ENCODE measurements around the gene SPATC1L. TPM values are rescaled to one million over a fixed set of nuclear protein-coding genes. Genes with fewer than 3 reads are reported as not detected.

SPATC1L gene
- total RNA-seq, 2 experiments from 2014 or later, result 4.7 to 8.3 TPM

Other genes with a start within 250 kb of the SPATC1L start
- gene COL6A1, start 202.7 kb downstream of the SPATC1L start, total RNA-seq (2014; rRNA removed; shearing (Covaris generic)), result not detected in 2 replicates
- gene COL6A1, start 202.7 kb downstream of the SPATC1L start, total RNA-seq (2022), result not detected in 2 replicates
- gene COL6A2, start 86.3 kb downstream of the SPATC1L start, total RNA-seq (2014; rRNA removed; shearing (Covaris generic)), result 0.13 TPM in 1 of 2 replicates, not detected in the other
- gene COL6A2, start 86.3 kb downstream of the SPATC1L start, total RNA-seq (2022), result not detected in 2 replicates
- 0.06 and 0.21 TPM in 2 replicates for gene FTCD, start 28.9 kb downstream of the SPATC1L start, total RNA-seq (2014; rRNA removed; shearing (Covaris generic))
- 0.41 and 1.1 TPM in 2 replicates for gene FTCD, start 28.9 kb downstream of the SPATC1L start, total RNA-seq (2022)
- 33.9 and 45.4 TPM in 2 replicates for gene LSS, start 44.3 kb upstream of the SPATC1L start, total RNA-seq (2014; rRNA removed; shearing (Covaris generic))
- 97.5 and 137 TPM in 2 replicates for gene LSS, start 44.3 kb upstream of the SPATC1L start, total RNA-seq (2022)
- gene MCM3AP, start 101.2 kb upstream of the SPATC1L start, total RNA-seq (2014; rRNA removed; shearing (Covaris generic)), result 90.1 and 109 TPM in 2 replicates
- 146 and 166 TPM in 2 replicates for gene MCM3AP, start 101.2 kb upstream of the SPATC1L start, total RNA-seq (2022)
- gene YBEY, start 101.9 kb upstream of the SPATC1L start, total RNA-seq (2014; rRNA removed; shearing (Covaris generic)), result 18.3 and 24.5 TPM in 2 replicates
- 22.8 and 23.5 TPM in 2 replicates for gene YBEY, start 101.9 kb upstream of the SPATC1L start, total RNA-seq (2022)
- 102 and 112 TPM in 2 replicates for gene C21orf58, start 139.4 kb upstream of the SPATC1L start, total RNA-seq (2014; rRNA removed; shearing (Covaris generic))
- gene C21orf58, start 139.4 kb upstream of the SPATC1L start, total RNA-seq (2022), result 141 and 172 TPM in 2 replicates
- 41.5 and 48.4 TPM in 2 replicates for gene PCNT, start 139.7 kb upstream of the SPATC1L start, total RNA-seq (2014; rRNA removed; shearing (Covaris generic))
- gene PCNT, start 139.7 kb upstream of the SPATC1L start, total RNA-seq (2022), result 75.8 and 84.1 TPM in 2 replicates

Measured in OCI-LY7 (cell line).